Measurements from ENCODE around the gene PLEKHG3.

The PLEKHG3 gene

DNA sequence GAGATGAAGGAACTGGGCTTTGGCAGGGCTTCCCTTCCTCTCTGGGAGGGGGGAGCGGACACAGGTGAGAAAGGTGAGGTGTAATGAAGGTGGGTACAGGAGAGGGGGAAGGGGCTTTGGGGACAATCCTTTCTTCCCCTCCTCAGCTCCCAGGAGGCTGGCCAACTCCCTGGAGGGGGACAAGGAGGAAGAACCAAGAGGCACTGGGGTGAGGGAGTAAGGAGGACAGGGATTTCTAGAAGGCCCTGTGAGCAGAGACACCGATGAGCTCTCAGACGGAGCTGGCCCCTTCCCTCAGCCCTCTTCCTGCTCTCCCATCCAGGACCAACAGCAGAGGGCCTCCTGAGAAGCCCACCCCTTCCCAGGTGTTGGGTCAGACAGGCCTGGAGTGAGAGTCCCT, 53.4 kb downstream of the PLEKHG3 start:
- DNase-seq, result peak; percentile 2
- Histone ChIP-seq H3K27me3 (no peaks in the 10 kb centered on the region), H3K4me1 (peaks cover 36% of the 10 kb centered on the region), H3K4me3 (ENCODE audit: low read depth, low read length) (no peak overlapping the region), H3K9me3 (no peaks in the 10 kb centered on the region), H3K36me3 (no peaks in the 10 kb centered on the region)
- TF ChIP-seq, protein P1, sequence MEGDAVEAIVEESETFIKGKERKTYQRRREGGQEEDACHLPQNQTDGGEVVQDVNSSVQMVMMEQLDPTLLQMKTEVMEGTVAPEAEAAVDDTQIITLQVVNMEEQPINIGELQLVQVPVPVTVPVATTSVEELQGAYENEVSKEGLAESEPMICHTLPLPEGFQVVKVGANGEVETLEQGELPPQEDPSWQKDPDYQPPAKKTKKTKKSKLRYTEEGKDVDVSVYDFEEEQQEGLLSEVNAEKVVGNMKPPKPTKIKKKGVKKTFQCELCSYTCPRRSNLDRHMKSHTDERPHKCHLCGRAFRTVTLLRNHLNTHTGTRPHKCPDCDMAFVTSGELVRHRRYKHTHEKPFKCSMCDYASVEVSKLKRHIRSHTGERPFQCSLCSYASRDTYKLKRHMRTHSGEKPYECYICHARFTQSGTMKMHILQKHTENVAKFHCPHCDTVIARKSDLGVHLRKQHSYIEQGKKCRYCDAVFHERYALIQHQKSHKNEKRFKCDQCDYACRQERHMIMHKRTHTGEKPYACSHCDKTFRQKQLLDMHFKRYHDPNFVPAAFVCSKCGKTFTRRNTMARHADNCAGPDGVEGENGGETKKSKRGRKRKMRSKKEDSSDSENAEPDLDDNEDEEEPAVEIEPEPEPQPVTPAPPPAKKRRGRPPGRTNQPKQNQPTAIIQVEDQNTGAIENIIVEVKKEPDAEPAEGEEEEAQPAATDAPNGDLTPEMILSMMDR (IDR thresholded peaks at IDR 0.05; ENCODE audit: low read depth, low read length), result no peak

GRCh38 chr14:64758025-64758521, 53.8 kb downstream of the PLEKHG3 start:
- no peak for DNase-seq
- Histone ChIP-seq H3K4me3 (ENCODE audit: low read depth, low read length) (no peak overlapping the region), H3K27me3 (no peaks in the 10 kb centered on the region), H3K9me3 (no peaks in the 10 kb centered on the region), H3K4me1 (peaks cover 38% of the 10 kb centered on the region), H3K36me3 (no peaks in the 10 kb centered on the region)
- TF ChIP-seq, protein P1 (IDR thresholded peaks at IDR 0.05; ENCODE audit: low read depth, low read length), result no peak

GRCh38 chr14:64758691-64759554, 54.7 kb downstream of the PLEKHG3 start:
- TF ChIP-seq, protein P1 (IDR thresholded peaks at IDR 0.05; ENCODE audit: low read depth, low read length), result no peak
- Histone ChIP-seq H3K4me3 (ENCODE audit: low read depth, low read length) (no peak overlapping the region), H3K4me1 (peaks cover 45% of the 10 kb centered on the region), H3K36me3 (no peaks in the 10 kb centered on the region), H3K27me3 (no peaks in the 10 kb centered on the region), H3K9me3 (no peaks in the 10 kb centered on the region)
- DNase-seq, result peak; percentile 63

GRCh38 chr14:64759555-64759938, 55.3 kb downstream of the PLEKHG3 start:
- H3K27me3 ChIP-seq, result no peaks in the 10 kb centered on the region
- H3K4me3 ChIP-seq (ENCODE audit: low read depth, low read length), result no peak overlapping the region
- H3K36me3 ChIP-seq, result no peaks in the 10 kb centered on the region
- no peak for DNase-seq
- no peaks in the 10 kb centered on the region for H3K9me3 ChIP-seq
- TF ChIP-seq, protein P1 (IDR thresholded peaks at IDR 0.05; ENCODE audit: low read depth, low read length), result no peak
- peaks cover 51% of the 10 kb centered on the region for H3K4me1 ChIP-seq

DNA sequence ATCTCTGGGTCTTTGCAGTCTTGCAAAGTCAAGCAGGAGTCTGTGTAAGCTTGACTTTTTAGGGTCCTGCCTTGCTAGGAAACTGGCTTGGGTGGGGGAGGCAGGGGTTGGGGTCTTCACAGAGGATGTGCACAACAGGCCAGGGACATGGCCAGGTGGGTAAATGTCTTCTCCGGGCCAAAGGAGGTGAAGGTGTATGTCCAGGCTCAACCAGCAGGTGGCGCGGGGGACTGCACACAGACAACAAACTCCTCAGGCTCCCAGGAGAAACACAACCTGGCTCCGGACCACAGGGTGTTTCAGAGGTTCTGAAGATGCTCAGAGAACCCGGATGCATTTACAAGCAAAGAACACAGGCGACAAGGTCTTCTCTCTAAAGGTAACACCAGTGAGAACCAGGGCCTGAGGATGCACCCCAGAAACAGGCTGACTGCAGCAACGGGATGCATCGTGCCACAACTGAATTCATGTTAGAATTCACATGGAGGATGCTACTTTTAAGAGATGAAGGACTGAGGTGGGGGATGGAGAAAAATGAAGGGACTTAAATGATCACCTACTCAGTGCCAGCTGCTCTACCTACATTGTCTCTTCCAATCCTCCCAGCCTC, 56.0 kb downstream of the PLEKHG3 start:
- DNase-seq, result peak; percentile 71
- H3K4me3 ChIP-seq (ENCODE audit: low read depth, low read length), result no peak overlapping the region
- H3K27me3 ChIP-seq, result no peaks in the 10 kb centered on the region
- H3K9me3 ChIP-seq, result no peaks in the 10 kb centered on the region
- no peaks in the 10 kb centered on the region for H3K36me3 ChIP-seq
- TF ChIP-seq, protein P1 (IDR thresholded peaks at IDR 0.05; ENCODE audit: low read depth, low read length), result peak; percentile 79
- H3K4me1 ChIP-seq, result peaks cover 52% of the 10 kb centered on the region

DNA sequence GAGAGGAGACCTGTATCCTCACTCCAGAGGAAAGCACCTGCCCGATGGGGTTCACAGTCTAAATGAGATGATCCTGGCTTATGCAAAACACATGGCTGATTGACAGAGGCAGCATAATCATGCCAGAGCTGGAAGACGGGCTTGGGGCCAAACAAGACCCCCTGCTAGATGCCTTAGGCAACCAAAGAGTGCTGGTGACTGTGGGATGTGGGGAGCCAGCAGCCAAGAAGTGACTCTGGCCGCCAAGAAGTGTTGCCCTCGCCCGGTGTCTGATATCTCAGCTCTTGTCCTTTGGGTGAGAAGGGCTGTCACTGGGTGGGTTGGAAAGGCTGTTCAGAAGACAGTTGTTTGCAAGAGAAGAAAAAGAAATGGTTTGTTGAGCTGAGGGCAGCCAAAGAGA, 56.7 kb downstream of the PLEKHG3 start:
- Histone ChIP-seq H3K4me3 (ENCODE audit: low read depth, low read length) (no peak overlapping the region), H3K9me3 (no peaks in the 10 kb centered on the region), H3K4me1 (peaks cover 52% of the 10 kb centered on the region), H3K27me3 (no peaks in the 10 kb centered on the region), H3K36me3 (no peaks in the 10 kb centered on the region)
- TF ChIP-seq, protein P1 (IDR thresholded peaks at IDR 0.05; ENCODE audit: low read depth, low read length), result no peak
- DNase-seq, result no peak

Data from BE2C (cell line).